HG03025 (cell line): ENCODE data around the gene UBE2K.
"Not testable (repeated sequence)": the region's sequence is repeated elsewhere in the genome, so short reads cannot be mapped to it uniquely, and the experiment has no call there.

Source experiments
- ATAC-seq: cut with Tn5 transposase; IDR thresholded peaks from one replicate; pipeline ENCODE4 v1.9.1; 2021; ENCODE audit warnings: mild to moderate bottlenecking, moderate library complexity; ENCODE audit not compliant: unreplicated experiment, low FRiP score

UBE2K gene

GRCh38 chr4:39719804-39720580 lies 22.1 kb downstream of the UBE2K start:
- no peak for ATAC-seq

- ATAC-seq: not testable (repeated sequence)
These were observed 23.3 kb downstream of the UBE2K start for GRCh38 chr4:39721273-39721672.

- no peak for ATAC-seq
These were observed 23.9 kb downstream of the UBE2K start for GRCh38 chr4:39721788-39722187.

GRCh38 chr4:39729557-39729956 lies 31.6 kb downstream of the UBE2K start:
- ATAC-seq: no peak

GRCh38 chr4:39730072-39730471 lies 32.1 kb downstream of the UBE2K start:
- no peak for ATAC-seq

GRCh38 chr4:39731908-39732307 lies 34.0 kb downstream of the UBE2K start:
- no peak for ATAC-seq

- ATAC-seq: no peak
These were observed 34.8 kb downstream of the UBE2K start for GRCh38 chr4:39732728-39733127.

- not testable (repeated sequence) for ATAC-seq
These were observed 41.7 kb downstream of the UBE2K start for GRCh38 chr4:39739591-39739990.

GRCh38 chr4:39741401-39741800 lies 43.5 kb downstream of the UBE2K start:
- no peak for ATAC-seq

GRCh38 chr4:39745920-39746319 lies 48.0 kb downstream of the UBE2K start:
- no peak for ATAC-seq

- no peak for ATAC-seq
These were observed 52.3 kb downstream of the UBE2K start for GRCh38 chr4:39750216-39750615.

- no peak for ATAC-seq
These were observed 56.4 kb downstream of the UBE2K start for GRCh38 chr4:39754309-39754708.

GRCh38 chr4:39756159-39756558 lies 58.2 kb downstream of the UBE2K start:
- no peak for ATAC-seq

- ATAC-seq: no peak
These were observed 60.2 kb downstream of the UBE2K start for GRCh38 chr4:39758176-39758575.

- ATAC-seq: no peak
These were observed 61.6 kb downstream of the UBE2K start for GRCh38 chr4:39759569-39759968.

GRCh38 chr4:39761005-39761667 lies 63.2 kb downstream of the UBE2K start:
- ATAC-seq: no peak

GRCh38 chr4:39763714-39764572 lies 66.0 kb downstream of the UBE2K start:
- ATAC-seq: no peak

- no peak for ATAC-seq
These were observed 72.1 kb downstream of the UBE2K start for GRCh38 chr4:39770005-39770404.

GRCh38 chr4:39770471-39770870 lies 72.5 kb downstream of the UBE2K start:
- no peak for ATAC-seq

GRCh38 chr4:39770969-39771724 lies 73.2 kb downstream of the UBE2K start:
- ATAC-seq: no peak
